Measurements from ENCODE around the gene PPP4R3B.
"Not testable (repeated sequence)": the region's sequence is repeated elsewhere in the genome, so short reads cannot be mapped to it uniquely, and the experiment has no call there.

PPP4R3B gene

DNA sequence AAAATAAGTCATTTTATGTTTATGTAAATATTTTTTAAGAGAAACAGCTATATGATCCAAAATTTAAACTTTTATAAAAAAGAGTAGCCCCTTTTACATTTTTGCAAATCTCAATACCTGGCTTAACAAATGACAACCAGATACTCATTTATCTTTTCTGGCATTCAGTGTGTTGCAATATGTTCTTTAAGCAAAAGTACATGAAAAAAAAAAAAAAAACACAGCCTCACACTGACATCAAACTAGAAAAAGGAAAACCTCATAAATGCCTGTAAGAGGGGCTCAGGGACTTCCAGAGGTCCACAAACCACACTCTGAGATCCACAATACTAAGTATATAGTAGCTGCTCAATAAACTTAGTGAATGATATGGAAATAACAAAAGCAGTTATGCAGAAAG lies 21.9 kb downstream of the PPP4R3B start:
- DNase-seq (ENCODE audit: low read depth): peak; percentile 55

DNA sequence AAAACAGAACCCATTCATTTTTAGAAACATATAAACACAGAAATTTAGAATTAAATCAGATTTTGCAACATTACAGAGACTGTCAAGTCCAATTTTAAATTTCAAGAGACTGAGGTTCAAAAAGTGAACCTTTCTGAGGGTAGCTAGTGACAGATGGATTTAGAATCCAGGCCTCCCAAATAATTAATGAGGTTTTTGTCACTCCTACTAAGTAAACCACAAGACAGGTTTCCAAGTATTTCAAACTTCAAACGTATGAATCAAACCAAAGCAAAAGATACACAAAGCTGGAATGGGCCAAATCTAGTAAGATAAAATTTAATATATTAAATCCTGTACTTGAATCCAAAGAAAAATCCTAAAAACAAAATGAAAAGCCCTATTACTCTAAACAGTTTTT lies 25.3 kb downstream of the PPP4R3B start:
- no peak for DNase-seq (ENCODE audit: low read depth)

DNA sequence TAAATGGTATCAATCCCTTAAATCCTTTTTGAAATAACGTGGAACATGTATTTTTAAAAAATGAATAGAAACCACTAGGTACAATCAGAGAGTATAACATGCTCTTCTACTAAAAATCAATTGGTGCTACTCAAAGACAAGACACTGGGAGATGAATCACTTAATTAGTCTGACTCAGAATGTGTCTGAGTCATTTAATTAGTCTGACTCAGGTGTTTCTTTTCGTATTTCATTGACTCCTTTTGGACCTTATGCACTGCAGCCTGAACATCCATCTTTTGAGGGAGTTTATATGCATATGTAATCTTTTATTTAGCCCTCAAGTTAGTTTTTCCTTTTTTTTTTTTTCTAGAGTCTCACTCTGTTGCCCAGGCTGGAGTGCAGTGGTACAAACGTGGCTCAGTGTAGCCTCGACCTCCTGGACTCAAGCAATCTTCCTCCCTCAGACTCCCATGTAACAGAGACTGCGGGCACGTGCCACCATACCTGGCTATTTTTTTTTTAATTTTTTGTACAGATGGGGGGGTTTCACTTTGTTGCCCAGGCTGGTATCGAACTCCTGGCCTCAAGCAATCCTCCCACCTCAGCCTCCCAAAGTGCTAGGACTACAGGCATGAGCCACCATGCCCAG lies 26.5 kb downstream of the PPP4R3B start:
- DNase-seq (ENCODE audit: low read depth): peak; percentile 17

DNA sequence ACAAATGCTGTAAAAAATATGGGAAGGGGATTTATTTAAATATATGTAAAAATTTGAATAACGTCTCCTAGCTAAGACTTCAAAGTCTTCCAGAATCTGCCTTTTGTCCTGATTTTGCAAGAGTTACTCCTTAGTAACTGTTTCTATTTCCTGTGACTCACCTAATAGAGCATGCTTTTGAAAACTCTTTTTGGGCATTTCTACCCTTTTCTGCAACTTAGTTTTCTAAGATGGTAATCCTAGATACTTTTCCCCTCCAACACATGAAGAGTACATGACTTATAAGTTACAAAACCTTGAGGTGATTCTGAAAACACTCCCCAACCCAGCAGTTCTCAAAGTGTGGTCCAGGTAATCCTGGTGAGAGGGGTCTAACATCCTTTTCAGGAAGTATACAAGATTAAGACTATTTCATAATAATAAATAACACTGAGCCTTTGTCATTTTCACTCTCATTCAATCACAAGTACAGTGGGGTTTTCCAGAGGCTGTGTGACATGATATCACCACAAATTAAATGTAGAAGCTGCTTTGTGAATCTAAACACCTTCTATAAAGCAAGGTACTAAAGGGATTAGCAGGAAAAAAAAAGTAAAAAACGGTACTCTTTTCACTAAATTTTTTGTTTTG lies 31.9 kb downstream of the PPP4R3B start:
- DNase-seq (ENCODE audit: low read depth): peak; percentile 84

DNA sequence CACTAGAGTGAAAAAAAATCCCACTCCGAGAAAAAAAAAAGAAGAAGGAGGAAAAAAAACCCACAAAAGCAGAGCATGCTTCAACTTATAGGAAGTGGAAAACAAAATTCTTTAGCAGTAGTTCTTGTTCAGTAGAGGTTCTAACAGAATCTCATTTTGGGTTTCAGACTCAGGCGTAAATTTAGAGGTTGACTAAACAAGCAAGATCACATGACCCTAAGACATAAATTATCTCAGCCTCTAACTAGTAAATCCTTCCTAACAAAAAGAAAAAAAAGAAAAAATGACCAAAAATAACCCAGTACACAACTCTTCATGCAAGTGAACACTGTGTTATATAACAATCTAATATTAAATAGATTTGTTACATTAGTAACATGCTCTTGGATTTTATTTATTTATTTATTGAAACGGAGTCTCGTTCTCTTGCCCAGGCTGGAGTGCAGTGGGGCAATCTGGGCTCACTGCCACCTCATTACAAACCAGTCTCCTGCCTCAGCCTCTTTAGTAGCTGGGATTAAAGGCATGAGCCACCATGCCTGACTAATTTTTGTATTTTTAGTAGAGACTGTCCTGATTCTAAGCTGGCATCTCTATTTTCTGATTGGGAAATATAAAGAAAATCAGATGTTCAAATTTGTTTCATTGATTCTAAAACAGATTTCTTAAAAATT lies 35.4 kb downstream of the PPP4R3B start:
- DNase-seq (ENCODE audit: low read depth): peak; percentile 52

DNA sequence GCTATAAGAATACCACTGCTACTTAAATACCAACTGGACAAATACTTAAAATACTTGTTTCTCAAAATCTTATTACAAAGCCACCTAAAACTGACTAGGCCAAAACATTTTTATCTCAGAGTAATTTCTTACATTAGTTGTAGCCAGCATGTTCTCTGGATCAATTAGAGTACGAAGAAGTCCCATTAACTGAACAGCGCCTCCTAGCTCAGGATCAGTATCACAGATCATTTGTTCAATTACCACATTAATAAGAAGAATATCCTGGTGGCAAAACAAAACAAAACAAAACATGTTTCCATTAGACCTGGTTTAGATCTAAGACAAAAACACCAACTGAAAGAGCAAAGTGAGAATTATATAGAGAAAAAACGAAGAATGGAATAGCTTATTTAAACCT lies 36.0 kb downstream of the PPP4R3B start:
- DNase-seq (ENCODE audit: low read depth): no peak

DNA sequence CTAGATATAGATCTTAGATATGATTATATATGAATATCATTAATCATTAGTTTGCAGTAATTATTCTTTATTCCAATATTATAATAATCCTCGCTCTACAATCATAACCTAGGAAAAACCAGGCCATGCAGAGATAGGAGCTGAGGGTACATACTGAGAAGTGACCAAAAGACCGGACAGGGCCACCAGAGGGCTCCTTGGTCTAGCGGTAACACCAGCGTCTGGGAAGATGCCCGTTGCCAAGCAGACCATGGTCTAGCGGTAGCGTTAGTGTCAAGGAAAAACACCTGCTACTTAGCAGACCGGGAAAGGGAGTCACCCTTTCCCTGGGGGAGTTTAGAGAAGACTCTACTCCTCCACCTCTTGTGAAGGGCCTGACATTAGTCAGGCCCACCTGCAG lies 48.4 kb downstream of the PPP4R3B start:
- DNase-seq (ENCODE audit: low read depth): not testable (repeated sequence)

DNA sequence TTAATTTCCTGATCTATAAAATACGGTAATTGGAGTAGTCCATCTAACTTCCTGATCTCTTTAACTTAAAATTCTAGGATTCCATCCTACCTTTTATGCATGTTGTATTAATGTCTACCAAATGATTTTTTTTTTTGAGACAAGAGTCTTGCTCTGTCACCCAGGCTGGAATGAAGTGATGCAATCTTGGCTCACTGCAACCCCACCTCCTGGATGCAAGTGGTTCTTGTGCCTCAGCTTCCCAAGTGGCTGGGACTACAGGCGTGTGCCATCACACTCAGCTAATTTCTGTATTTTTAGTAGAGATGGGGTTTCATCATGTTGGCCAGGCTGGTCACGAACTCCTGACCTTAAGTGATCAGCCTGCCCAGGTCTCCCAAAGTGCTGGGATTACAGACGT lies 50.1 kb downstream of the PPP4R3B start:
- peak; percentile 20 for DNase-seq (ENCODE audit: low read depth)

DNA sequence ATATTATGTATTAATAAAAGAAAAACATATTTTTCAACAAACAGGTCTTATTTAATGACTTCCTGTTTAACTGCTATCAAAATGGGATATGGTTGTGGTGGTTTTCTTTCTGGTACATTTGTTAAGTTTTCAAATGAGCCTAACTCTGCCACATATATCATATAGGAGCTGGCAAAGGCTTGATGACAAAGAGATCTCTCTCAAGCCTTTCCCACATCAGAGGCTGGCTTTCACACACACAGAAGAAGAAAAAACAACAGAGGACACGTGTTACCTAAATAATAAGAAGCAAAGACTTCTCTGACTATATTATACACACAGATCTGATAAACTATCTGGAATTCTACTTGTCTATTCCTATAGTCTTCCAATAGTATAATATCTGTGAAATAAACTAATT lies 51.8 kb downstream of the PPP4R3B start:
- no peak for DNase-seq (ENCODE audit: low read depth)

DNA sequence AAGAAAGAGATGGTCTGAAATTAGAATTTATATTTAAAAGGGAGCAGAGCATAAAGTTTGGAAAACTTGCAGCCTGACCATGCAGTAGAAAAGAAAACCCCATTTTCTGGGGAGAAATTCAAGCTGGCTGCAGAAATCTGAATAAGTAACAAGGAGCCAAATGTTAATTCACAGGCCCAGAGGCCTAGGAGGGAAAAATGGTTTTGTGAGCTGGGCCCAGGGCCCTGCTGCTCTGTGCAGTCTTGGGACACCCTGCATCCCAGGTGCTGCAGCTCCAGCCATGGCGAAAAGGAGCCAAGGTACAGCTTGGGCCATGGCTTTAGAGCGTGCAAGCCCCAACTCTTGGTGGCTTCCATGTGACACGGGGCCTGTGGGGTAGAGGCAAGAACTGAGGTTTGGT lies 56.6 kb downstream of the PPP4R3B start:
- DNase-seq (ENCODE audit: low read depth): no peak

DNA sequence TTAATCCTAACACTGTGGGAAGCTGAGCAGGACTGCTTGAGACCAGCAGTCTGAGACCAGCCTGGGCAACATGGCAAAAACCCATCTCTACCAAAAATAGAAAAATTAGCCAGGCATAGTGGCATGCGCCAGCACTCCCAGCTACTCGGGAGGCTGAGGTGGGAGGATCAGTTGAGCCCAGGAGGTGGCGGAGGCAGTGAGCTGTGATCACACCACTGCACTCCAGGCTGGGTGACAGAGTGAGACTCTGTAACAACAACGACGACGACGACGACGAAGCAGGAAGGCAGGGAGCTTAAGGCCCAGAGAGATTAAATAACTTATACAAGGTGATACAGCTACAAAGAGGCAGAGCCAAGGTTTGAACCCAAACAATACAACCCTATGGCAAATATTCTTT lies 60.6 kb downstream of the PPP4R3B start:
- DNase-seq (ENCODE audit: low read depth): no peak

DNA sequence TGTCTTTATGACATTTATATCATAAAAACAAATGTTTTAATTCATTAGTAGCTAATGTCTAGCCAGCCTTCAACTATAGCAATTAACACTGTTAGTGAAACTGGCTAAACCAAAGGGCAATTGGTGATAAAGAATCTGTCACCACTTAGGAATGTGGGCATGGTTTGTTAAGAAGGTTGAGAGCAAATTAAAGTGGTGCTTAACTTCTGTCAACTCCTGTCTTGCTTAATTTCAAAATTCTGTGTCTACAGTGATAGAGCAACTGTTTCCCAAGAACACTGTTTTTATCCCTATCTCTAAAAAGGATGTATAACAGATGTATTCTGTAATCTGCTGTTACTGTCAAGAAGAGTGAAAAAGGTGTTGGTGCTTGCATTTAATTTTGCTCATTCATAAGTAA lies 61.4 kb downstream of the PPP4R3B start:
- DNase-seq (ENCODE audit: low read depth): peak; percentile 41

DNA sequence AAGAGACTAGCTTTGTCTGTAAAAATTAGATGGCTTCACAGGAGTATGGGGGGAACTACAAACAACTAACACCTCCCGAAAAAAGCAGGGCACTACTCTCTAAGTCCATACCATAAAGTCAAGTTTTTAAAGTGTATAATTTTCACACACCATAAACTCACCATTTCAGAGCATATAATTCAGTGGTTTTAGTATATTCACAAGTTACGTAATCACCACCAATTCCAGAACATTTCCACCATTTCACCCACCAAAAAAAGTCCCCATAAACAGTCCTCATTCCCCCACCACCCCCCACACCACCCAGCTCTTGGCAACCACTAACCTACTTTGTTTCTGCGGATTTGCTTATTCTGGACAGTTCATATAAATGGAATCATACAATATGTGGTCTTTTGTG lies 64.1 kb downstream of the PPP4R3B start:
- DNase-seq (ENCODE audit: low read depth): no peak

DNA sequence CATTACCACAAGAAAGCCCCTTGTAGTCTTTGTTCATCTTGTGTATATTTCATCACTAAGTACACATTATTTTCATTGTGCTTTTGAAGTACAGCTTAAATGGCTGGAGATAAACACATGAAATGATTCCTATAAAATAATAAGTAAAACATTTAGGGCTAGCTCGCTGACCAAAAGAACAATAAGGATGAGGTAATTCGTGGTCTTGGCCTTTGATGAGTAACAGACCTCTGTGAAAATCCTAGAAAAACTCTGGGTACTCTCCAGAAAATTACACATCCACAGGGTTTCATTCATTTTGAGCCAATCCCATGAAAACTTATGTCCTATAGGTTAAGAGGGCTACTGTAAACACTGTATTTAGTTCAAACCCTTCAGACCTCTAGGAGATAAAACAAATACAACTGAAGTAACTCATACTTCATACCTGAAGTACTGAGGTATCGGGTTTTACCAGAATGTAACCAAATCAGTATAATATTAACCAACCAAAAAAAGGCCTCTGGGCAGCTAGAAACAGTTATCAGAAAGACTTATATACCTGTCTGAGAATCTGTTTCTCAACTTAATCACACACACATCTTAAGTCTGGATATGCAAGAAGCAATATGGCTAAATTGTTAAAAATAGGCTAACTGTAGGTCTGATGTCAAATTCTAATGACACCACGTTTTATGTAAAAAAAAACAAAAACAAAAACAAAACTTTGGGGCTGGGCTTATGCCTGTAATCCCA lies 66.9 kb downstream of the PPP4R3B start:
- peak; percentile 84 for DNase-seq (ENCODE audit: low read depth)

DNA sequence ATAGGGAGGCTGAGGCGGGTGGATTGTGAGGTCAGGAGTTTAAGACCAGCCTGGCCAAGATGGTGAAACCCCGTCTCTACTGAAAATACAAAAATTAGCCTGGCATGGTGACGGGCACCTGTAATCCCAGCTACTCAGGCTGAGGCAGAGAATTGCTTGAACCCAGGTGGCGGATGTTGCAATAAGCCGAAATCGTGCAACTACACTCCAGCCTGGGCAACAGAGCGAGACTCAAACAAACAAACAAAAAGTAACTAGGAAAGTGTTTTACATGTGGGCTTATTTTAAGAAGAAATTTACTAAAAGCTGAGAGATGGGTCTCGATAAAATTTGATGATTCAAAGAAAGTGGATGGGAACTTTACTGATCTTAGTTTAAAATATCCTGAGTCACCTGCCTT lies 69.7 kb downstream of the PPP4R3B start:
- DNase-seq (ENCODE audit: low read depth): peak; percentile 5

DNA sequence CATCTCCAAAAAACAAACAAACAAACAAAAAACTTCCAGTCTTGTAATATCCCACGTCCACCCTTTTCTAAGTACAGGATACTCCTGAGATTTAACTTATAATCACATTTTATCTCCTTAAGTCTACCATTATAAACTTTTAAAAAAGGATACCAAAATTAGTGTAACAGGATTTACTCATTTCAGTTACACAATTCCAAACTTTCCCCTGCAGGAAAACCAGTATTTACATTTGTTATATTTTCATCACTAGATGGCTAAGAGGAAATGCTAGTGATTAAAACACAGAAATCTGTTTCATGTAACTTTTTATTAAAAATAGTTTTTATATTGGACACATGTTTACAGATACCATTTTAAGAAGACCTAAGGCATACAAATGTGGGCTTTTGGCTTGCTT lies 70.4 kb downstream of the PPP4R3B start:
- peak; percentile 14 for DNase-seq (ENCODE audit: low read depth)

DNA sequence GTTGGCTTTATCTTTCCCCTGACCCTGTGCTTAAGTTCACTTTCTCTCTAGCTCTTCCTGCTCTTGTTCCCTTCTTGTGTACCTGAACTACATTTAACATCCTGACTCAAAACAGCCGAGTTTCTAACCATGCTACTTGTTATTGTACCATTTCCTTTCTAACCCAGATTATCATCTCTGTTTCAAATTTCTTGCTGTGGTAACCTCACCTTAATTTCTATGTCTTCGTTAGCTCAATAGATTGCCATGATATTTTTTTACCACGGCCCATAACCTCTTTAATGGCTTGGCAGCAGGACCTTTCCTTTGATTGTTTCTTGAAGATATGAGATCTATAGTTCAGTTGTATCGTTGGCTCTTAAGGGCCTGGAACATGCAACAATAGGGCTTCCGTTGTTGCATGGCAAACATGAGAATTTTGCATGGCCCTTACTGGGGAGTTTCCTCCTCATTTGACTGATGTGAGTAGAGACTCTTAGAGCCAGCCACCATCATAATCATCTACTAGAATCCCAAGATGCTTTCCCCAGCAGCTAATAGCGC lies 86.8 kb downstream of the PPP4R3B start:
- DNase-seq (ENCODE audit: low read depth): no peak

DNA sequence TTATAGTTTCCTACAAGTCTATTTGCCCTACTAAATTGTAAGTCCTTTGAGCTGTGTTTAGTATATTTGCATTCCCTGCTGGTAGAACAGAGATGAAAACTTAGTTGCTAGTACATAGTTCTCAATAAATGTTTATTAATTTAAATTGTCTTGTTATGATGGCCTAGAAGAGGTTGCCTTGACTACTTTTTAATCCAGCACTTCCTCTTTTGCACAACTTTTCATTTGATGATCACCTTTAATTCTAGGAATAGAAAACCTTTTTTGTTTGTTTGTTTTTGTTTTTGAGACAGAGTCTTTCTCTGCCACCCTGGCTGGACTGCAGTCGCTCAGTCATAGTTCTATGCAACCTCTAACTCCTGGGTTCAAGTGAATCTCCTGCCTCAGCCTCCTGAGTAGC lies 91.2 kb downstream of the PPP4R3B start:
- DNase-seq (ENCODE audit: low read depth): no peak

DNA sequence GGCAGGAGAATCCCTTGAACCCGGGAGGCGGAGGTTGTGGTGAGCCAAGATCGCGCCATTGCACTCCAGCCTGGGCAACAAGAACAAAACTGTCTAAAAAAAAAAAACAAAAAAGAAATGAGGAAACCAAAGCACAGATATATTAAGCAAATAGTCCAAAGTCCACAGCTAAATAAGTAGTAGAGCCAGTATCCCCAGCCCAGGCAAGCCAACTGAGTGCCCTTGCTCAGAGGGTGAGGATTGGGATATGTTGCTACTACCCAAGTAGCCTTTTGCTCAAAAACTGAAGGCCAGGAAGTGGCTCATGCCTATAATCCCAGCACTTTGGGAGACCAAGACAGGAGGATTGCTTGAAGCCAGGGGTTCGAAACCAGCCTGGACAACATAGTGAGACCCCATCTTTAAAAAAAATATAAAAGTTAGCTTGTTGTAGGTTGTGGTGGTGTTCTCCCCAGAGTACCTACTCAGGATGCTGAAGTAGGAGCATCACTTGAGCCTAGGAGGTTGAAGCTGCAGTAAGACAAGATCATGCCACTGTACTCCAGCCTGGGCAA lies 92.5 kb downstream of the PPP4R3B start:
- DNase-seq (ENCODE audit: low read depth): no peak

DNA sequence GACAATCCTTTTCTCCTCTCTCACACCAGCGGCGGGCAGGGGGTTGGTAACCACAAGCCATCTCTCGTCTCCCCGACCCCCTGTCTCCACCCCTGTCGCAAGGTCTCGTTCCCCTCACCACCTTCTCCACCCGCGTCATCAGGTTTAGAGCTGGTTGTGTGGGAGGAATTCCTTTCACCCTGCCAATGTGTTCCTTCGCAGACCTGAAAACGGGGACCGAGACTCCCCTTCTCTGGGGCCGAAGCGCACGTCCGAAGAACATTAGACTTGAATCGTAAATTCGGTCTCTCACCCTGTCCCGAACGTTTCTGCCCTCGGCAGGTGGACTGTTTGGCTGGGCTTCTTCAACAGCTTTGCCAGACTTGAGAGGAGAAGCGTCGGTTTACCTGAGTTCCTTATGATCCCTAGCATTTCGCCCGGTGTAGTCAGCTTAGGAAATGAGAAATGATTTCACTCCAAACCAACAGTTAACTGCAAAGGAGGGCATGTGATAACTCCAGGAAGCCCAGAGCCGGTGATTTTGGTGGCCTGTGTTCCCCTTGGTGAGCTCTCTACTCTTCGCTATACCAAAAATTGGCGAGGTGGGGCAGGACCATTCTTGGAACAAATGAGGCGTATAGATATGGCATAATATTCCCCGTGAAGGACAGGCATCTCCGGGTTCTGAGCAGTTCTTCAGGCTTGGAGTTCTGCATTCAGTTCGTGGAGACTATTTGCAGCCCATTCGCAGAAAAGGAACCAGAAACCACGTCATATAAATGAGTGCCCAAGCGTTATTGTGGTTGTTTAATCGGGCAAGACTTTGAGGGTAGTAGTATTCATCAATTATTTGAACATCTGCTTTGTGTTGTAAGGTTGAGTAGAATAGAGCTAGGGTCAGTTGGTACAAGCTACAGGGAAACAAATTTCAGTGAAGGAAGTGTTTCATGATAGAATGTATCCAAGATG lies 97.2 kb downstream of the PPP4R3B start:
- peak; percentile 7 for DNase-seq (ENCODE audit: low read depth)

DNA sequence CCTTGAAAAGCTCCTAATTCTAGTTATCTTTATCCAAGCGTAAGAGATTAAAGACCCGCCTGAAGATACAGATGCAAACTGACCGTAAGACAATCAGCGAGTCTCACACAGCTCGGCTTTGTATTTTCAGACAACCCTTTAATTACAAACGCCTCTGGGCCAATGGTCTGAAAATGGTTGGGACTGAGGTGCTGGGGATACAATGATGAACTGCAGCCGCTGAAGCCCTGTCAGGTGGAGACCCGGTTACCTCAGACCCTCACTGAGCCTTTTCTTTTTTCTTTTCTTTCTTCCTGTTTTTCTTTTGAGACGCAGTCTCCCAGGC lies 98.6 kb downstream of the PPP4R3B start:
- peak; percentile 10 for DNase-seq (ENCODE audit: low read depth)
